GM18909 (cell line): ENCODE results near the gene SLC35G4.
"Not testable (repeated sequence)": the region's sequence is repeated elsewhere in the genome, so short reads cannot be mapped to it uniquely, and the experiment has no call there.

Source experiments
- ATAC-seq: cut with Tn5 transposase; IDR thresholded peaks from one replicate; pipeline ENCODE4 v1.9.1; 2021; ENCODE audit warnings: mild to moderate bottlenecking; ENCODE audit not compliant: unreplicated experiment, poor library complexity

The SLC35G4 gene

DNA sequence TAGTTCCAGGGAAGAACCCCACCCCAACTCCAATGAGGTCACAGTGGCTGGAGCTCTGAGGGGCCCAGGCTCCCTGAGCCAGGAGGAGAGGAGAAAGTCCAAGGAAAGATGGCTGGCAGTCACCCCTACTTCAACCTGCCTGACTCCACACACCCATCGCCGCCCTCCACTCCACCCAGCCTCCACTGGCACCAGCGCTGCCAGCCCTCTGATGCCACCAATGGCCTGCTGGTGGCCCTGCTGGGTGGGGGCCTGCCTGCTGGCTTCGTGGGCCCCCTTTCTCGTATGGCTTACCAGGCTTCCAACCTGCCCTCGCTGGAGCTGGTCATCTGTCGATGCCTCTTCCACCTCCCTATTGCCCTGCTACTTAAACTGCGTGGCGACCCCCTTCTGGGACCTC lies at the start of gene SLC35G4:
Gene SLC35G4, plus strand, starts transcription at position 109 of the 400 bp plus-strand sequence. Its CDS starts 0 bp downstream, at position 109.
- ATAC-seq = not testable (repeated sequence)

DNA sequence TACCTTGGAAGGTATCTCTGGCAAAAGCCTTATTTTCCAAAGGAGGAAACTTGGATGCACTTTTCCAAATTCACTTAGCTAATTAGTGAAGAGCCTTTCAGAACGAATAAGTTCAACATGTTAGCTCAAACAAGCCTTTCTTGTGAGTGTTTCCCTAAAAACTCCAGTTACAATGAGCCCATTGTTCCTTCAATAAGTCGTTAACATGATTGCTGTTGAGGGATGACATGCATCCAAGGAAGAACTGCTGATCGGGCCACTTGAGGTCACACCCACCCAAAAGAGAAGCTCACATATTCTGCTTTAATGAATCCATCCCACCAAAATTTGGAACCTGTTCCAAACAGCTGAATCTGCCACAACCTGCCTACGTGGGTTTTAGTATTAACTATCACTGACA lies 48.1 kb upstream of the SLC35G4 start:
- no peak for ATAC-seq

DNA sequence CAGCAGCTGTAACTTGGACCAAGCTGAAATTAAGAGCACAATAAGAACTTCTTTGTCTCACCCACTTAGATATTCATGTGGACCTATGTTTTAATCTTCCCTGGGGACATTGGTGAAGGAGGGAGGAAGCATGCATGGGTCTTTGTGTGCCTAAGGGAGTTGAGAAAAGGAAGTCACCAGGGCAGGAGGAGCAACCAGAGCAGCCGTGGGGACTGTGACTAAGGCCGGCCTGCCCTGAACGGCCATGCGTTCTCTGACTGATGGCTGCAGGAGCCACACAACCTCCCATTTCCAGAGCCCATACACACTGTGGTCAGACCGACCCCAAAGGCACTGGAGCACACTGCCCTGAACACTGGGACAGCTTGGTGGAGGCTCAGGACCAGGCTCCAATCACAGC lies 43.7 kb upstream of the SLC35G4 start:
- ATAC-seq = no peak

DNA sequence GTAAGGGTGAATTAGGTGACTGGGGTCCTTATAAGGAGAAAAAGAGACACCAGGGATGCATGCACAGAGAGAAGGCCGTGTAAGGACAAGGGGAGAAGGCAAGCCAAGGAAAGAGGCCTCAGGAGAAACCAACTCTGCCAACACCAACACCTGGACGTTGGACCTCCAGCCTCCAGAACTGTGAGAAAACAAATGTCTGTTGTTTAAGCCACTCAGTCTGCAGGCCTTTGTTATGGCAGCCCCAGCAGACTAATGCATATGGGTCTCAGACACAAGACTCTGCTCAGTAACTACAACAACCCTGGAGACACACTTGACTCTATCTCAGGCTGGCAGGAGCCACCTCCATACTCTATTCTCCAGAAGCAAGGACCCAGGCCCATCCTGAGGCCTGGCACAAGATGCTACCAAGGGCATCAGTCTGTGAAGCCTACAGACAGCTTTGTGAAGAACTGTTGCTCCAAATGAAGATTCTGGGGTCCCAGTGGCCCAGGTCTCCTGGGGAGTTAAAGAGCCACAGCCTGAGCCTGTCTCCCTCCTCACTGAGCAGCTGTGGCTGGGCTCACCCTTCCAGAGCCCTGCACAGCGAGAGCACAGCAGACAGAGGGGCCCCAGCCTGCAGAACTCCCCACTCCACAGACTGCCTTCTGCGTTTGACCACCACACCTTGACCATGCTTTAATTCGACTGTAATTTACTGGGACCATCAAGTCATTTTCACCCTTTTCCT lies 43.0 kb upstream of the SLC35G4 start:
- ATAC-seq = no peak

DNA sequence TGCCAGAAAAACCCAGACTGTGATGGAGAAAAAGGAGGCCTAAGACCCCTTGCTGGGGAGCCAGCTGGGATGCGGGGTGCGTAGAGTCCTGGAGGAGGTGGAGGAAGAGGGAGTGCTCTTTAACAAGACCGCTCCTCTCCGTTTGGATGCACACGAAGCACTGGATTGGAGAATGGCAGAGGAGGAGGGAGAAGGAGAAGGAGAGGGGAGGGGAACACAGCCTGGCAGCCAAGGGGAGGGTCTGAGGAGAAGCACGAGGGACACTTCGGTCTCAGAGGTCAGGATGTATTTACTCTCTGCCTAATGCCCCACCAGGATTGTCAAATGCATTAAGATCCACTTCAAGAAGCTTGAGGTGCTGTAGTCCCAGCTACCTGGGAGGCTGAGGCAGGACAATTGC lies 42.0 kb upstream of the SLC35G4 start:
- no peak for ATAC-seq

DNA sequence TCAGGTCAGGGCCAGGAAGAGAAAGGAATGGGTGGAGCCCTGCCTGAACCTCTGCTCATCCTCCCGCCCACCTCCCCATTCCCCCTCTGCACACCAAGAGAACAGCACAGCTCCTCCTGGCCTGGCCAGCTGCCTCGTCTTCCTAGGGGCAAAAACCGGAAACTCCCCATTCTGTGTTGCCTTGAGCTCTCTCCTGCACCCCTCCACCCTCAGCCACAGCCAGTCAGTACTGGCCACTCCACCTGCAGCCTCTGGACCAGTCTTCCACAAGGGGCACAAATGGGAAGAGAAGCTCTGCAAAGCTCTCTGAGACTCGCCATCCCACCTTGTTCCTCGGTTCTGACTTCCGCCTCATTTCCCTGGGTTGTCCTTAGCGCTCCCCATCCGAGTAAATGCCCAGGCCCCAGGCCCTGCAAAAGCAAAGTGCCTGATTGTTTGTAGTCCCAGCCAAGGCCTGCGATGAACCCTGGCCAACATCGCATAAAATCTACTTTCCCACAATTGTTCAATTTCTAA lies 39.3 kb upstream of the SLC35G4 start:
- no peak for ATAC-seq

DNA sequence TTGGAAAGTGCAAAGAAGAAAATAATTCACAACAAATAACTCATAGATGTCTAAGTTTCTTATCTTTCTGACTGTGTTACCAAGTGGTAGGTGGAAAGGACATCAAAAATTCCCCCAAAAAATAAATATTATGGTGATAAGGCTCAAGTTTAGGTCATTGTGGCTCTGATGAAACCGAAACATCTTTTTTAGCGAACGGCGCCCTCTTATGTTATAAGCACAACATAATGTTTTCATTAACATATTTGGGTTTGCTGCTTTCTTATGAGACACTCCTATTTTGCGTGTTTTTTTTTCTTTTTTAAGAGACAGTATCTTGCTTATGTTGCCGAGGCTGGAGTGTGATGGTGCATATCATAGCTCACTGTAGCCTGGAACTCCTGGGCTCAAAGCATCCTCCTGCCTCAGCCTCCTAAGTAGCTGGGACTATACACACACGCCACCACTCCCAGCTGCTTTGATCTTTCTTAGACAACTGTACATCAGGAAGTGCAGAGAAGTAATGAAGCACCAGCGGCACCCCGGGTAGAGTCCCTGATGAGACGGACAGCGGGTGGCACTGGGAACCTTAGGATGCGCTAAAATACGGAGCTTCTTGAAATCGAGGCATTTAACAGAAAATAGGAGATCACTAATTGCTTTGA lies 38.5 kb upstream of the SLC35G4 start:
- no peak for ATAC-seq

DNA sequence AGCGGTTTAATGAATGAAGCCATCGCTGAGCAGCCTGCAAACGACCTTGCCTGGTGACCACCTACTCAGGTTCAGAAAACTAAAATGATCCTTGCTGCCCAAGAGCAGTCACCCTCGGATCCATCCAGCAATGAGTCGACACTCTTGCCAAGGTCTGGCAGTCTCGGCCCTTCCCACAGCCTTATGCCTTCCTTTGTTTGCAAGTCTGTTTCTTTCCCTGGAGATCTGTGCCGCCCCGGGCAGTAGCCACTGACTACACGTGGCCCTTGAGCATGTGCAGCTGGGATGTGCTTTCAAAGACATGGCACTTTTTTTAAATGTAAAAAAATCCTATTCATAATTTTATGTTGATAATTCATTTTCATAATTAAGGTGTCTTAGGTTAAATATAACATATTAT lies 37.2 kb upstream of the SLC35G4 start:
- no peak for ATAC-seq

DNA sequence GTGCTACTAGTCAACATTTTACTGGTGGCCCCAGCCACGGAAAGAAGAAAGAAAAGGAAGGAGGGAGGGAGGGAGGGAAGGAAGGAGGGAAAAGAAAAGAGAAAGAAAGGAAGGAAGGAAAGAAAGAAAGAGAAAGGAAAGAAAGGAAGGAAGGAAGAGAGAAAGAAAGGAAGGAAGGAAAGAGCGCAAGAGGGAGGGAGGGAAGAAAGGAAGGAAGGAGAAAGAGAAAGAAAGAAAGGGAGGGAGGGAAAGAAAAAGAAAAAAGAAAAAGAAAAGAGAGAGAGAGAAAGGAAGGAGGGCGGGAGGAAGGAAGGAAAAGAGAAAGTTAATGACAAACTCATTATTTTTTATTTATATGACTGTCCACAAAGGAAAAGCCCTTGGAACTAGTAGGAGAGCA lies 34.9 kb upstream of the SLC35G4 start:
- ATAC-seq = no peak

DNA sequence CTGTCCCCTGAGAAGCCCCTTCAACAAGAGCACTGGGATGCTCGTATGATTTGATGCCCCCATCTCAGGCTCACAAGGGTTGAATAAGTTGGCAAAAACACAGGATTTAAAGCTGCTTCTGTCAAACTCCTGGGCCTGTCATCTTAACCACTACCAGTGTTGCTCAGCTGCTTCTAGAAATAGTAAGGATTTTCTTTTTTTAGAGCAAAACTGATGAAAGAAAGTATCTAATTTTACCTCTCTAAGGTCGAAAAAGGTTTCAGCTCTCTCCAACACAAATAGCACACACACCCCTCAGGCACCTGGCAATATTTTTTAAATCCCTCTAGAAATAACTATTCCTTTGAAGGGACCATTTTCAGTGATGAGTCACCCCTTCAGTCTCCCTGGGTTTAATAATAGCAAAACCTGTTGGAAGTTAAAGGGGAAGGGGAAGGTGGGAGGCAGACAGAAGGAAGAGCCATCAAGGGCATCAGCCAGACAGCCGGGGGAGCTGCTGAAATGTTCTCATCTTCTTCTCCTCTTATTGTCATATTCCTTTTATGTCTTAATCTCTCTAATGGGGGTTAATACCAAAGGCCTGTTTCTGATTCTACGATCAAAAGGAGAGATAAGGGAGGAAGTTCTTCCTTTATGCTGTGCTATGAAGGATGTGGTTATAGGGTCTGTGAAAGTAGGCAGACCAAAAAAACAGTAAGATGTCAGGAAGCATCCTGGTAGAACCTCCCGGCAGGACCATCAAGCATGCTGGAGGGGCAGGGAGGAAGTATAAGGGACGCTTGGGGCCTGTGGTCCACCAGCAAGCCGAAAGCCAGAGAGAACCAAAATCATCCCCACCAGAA lies 31.9 kb upstream of the SLC35G4 start:
- ATAC-seq = no peak

DNA sequence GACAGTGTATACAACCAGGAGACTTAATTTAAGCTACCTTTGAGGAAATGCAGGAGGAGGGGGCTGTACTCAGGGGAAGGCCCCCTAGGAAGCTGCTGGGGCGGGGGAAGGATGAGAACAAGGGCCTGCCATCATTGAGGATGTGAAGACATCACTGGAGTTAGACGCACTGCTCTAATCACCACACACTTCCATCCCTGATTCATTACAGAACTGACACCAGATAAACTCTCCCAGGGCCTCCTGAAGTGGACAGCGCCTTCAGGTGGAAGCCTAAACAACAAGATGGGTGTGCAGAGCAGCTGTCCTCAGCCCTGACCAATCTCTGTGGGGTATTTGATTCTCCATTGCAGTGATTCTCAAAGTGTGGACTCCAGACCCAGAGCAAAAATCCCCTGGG lies 30.6 kb upstream of the SLC35G4 start:
- no peak for ATAC-seq

DNA sequence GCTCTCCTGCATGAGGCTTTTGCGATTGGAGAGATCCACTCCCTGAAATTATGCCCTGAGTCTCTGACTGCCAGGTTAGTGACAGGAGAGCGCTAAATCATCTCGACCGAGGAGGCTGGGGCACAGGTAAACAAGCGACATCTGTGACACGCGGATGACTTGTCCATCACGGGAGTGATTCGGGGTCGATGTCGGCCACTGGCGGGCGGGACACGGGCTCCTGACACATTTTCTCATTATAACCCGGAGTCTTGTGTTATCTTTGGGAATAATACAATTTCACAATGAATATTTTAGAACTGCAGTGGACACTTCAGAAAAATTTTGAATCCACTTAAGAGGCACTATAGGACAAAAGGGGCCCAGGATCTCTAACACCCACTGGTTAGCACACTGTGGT lies 29.5 kb upstream of the SLC35G4 start:
- no peak for ATAC-seq

DNA sequence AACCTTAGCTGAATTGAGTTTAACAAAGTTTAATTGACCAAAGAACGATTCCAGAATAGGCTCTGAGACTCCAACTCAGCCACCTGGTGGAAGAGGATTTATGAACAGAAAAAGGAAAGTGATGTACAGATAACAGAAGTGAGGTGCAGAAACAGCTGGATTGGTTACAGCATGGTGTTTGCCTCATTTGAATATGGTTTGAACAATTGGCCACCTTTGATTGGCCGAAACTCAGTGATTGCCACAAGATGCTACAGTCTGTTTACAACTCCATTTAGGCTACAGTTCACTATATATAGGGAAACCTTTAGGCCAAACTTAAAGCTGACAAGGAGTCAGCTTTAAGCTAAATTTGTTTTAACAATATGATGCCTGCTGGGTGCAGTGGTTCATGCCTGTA lies 28.1 kb upstream of the SLC35G4 start:
- ATAC-seq = no peak

DNA sequence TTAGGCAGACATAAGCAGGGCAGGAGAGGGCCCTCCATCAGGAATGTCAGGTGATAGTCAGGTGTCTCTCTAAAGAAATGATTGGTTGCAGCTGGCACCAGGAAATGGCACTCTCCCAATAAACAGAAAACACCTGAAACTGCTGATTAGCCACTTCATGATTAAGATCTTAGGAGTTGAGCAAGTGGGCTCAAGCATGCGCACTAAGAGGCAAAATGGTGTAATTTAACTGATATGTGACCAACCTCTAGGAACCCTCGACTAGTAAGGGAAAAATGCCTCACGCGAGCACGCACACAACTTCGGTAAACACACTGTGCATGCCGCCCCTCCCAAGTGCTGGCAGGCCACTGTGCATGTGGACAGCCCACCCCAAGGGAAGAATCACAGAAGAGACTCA lies 23.8 kb upstream of the SLC35G4 start:
- no peak for ATAC-seq

DNA sequence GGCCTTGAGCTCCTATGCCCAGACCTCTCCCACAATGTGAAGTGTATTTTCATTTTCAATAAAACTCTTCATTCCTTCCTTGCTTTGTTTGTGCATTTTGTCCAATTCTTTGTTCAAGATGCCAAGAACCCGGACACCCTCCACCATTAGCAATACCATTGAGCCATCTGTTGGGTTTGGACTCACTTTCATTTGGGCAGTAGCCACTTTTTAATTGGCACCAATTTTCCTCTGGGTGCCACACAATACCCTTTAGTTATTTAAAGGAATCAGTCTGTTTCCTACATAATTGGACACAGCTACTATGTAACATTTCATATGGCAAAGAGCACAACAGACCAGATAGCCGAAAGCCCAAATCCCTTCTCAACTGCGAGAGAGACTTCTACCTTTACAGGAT lies 22.5 kb upstream of the SLC35G4 start:
- ATAC-seq = no peak

DNA sequence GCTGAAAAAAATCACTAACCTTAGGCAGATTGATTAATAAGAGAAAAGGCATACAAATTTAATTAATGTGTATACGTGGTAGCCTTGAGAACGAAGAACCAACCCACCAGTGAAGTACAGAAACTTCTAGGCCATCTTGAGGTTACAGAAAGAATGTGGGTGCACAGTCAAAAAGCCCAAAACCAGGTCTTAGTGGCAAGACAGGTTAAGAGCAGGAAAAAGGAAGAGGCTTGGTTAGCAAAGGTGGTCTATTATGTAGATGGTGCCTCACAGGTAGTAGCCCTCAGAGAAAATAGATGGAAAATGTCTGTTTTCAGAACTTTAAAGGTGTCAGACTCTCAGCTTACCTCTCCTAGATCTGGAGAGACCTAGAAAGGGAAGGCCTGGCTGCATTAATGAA lies 22.0 kb upstream of the SLC35G4 start:
- ATAC-seq = no peak

DNA sequence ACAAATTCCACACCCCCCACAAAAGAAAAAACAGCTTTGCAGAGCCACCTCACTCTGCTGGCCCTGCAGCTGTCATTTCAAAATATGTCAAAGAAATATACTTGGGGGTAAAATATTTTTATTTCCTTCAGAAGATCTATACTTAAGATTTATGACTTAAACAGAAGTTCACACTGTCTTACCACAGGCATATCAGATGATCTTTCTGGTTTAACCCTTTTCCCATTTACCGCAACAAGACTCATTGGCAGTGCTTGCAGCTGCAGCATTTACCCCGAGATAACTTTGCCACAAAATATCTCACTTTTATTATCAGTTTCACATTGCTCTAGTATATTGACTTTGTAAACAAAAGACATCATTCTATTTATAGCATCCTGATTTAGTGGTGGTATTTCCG lies 21.6 kb upstream of the SLC35G4 start:
- no peak for ATAC-seq

DNA sequence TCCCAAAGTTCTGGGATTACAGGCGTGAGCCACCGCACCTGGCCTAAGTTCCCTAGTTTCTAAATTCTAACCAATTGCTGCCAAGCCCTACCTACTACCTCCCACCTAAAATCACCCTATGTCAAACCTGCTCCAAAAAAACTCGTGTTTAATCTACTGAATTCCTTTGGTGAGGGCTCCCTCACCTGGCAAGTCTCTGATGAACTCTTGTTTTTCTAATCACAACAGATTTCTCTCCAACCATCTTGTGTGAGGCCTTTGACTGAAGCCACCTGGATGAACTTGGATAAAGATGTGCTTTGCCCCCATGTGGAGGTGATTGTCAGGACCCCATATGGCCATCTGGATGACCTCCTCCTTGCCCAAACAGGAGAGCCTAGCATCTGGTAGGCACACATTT lies 17.4 kb upstream of the SLC35G4 start:
- ATAC-seq = no peak

DNA sequence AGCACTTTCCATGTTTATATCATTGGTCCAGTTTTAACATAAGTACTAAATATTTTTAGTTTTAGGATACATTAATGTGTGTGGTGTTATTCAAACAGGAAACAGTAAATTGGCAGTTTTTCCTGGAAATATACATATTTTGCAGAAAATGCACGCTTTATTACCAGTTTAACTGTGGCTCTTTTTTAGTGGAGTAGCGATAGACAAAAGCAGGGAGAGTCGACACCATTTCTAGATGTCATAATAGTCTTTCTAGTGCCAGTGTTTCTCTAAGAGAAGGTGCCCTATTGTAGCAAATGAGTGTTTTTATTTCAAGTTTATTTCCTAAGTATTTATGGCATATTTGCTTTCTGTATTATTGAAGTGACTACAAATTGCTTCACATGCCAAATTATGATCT lies 9.1 kb upstream of the SLC35G4 start:
- ATAC-seq = no peak

DNA sequence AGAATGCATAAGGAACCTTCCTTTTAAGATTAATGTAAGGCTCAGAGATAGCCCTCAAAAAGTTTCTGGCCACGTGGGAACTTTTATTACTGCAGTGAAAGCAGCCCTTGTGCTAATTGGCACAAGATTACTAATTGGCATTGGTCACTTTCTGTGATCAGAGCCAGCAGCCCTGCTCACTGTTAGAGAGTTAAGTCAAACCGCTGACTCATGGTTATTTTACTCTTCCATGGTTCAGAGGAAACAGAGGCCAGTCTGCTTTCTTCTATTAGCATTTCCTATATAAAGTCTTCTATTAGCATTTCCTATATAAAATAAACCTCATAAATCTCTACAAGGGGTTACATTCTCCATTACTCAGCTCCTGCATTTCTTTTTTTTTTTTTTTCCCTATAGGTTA lies 1.5 kb upstream of the SLC35G4 start:
- no peak for ATAC-seq

DNA sequence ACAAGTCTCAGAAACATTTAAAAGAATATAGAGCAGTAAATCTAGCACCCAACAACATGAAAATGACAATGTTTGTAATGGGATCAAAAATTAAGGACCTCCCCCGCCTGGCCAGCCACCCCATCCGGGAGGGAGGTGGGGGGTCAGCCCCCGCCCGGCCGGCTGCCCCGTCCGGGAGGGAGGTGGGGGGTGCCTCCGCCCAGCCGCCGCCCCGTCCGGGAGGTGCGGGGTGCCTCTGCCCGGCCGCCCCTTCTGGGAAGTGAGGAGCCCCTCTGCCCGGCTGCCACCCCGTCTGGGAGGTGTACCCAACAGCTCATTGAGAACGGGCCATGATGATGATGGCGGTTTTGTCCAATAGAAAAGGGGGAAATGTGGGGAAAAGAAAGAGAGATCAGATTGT lies 778 bp upstream of the SLC35G4 start:
- not testable (repeated sequence) for ATAC-seq
